HG03095 (cell line): ENCODE data around the gene TAF1B.

Experiments
- ATAC-seq: cut with Tn5 transposase; IDR thresholded peaks from one replicate; pipeline ENCODE4 v1.9.1; 2021; ENCODE audit warnings: moderate library complexity; ENCODE audit not compliant: unreplicated experiment

The TAF1B gene

DNA sequence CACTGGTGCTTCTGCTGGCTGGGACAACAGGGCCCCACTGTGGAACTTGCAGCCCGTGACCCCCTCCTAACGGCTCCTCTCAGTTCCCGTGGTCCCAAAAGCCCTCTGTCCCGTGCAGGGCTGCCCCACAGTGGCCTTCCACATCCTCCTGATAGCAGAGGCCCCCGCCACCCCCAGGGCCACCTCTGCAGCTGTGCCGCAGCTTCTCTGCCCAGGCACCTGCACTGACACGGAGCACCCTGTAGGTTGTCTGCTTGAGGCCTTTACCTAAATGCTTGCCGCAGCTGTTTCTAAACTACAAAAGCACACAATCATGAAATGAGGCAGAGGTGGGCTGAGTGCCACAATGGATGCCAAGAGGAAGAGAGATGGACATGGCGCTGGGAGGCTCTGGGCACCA lies 94.7 kb downstream of the TAF1B start:
- ATAC-seq: no peak

DNA sequence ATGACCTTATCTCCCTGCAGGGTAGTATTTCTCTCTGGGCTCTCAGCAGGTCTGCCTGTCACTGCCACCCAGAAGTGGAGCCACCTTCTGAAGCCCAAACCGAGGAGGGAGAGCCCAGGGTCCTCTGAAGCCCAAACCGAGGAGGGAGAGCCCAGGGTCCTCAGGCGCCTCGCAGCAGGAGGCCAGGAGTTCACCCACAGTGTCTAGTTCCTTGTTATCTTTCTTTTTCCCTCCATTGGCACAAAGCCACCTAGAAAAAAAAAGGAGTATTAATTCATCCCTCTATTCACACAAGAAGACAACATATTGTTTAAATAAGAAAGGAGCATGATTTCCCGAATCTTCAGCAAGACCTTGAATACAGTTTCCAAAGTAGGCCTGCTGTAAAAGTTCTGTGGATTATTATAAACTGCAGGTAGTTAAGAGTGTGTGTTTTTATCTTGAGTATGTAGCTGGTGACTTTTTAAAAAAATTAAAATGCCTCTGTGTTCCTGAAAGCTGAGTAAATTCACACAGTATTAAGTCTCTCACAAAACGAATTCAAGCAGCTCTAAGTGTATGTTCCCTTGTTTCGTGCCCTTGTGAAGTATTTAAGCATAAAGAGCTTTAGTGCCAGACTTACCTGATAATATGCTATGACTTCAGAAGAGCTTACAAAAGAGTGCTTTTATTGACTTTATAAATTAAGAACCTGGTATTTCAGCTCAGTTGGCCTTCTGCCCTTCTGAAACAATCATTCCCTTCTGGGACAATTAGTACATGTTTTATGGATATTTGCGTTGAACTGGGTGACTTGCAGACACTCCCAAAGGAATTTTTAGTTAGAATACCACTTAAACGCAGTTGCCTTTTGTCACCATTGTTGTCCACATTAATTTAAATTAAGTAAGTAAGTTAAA lies 96.6 kb downstream of the TAF1B start:
- no peak for ATAC-seq

DNA sequence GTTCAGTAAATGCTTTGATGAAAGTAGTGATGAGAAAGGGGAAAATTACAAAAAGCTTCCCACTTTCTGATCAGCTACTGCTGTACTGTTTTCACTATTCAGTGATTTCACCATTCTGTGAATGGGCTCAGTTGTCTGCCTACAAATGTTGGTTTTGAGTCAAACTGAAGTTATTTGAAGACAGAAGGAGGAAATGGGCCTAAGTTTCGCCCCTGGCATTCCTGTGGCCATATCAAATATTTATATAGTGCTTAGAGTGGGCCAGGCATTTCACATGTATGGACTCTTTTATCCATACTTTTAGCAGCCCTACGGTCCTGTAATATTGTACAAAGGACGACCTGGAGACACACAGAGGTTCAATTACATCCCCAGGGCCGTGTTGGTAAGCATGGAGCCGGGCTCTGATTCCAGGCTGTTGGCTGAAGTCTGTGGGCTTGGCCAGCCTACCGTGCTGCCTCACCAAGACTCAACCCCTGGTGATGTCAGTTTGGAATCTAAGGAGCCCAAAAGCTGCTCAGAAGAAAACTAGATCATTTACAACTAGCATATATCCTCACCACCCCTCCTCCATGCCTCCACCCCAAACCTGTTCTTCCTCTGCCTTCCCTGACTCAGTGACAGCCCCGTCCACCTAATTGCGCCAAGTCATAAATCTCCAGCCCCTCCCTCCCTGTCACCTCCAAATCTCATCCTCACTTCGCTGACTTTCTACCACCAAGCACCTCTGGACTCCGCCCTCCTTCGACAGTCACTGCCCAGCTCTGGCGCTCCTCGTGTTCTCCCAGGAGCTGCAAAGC lies 98.1 kb downstream of the TAF1B start:
- no peak for ATAC-seq

DNA sequence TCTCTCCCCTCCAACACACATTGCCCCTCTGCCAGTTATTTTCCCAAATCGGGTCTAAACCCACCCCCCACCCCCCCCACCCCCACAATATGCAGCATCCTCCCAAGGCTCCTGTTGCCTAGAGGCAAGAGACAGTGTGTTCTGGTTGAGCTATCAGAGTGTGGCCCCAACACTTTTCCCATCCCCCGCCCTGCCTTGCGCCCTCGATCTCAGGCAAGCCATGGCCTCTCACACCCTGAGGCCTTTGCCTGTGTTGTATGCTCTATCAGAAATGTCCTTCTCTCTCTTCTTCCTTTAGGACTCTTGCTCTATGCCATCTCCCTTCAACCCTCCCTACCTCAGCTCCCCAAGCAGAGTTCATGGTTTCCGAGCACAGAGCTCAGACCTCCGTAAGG lies 98.7 kb downstream of the TAF1B start:
- no peak for ATAC-seq

DNA sequence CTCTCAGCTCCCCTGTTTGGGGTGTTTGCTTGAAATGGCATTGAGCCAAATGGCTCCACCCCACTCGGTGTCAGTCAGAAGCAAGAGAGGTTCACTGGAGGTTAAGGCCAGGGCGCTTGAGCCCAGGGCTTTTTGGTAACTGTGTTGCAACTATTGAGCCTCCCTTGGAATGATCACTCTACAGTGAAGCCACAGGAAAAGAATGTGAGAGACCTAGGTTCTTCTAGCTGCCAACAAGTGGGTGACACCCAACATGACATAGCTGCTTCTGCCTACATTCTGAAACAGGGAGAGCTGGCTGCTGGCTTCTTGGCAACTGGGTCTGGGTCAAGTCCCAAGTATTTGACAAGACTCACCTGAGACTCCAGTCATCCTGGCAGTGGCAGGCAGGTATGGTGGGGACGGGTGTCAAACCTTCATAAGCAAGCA lies 101.1 kb downstream of the TAF1B start:
- no peak for ATAC-seq

DNA sequence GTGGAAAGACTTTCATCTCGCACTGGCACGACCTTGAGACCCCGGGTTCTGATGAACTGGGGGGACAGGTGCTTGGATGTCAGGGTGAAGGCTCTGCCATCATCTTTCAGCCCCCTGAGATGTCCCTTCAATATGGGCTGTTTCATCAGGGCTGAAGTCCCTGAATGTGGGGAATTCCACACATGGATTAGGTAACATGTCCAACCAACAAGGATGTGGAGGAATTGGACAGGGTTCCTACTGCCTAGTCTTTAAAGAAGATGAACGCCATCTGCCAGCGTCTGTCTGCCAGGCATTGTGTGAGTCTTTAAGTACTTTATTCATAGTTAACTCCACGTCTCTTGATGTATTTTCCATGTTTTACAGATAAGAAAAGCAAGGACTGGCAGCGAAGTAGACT lies 102.3 kb downstream of the TAF1B start:
- ATAC-seq: no peak

DNA sequence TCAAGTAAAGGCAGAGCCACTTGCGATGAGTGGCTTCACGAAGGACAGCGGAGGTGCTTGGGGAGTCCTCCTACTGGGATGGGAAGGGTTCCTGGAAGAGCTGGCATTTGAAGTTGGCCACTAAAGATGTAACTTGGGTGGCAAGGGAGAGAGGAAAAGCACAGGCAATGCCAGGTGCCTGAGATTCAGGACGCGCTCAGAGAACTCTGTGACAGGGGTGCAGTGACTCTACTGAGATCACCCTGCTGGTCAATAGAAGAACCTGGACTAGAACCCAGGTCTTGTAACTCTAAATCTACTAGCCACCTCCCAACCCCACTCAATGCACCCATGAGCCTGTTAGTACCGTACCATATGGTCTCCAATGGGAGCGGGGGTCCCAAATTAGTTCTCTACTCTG lies 102.8 kb downstream of the TAF1B start:
- ATAC-seq: no peak

DNA sequence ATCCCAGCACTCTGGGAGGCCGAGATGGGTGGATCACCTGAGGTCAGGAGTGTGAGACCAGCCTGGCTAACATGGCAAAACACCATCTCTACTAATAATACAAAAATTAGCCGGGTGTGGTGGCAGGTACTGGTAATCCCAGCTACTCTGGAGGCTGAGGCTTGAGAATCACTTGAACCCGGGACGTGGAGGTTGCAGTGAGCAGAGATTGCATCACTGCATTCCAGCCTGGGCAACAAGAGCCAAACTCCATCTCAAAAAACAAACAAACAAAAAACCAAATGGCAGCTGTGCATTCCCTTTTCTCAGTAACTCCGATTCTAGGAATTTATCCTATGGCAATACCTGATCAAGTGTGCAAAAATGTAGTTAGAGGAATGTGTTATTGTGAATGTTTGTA lies 103.5 kb downstream of the TAF1B start:
- no peak for ATAC-seq

DNA sequence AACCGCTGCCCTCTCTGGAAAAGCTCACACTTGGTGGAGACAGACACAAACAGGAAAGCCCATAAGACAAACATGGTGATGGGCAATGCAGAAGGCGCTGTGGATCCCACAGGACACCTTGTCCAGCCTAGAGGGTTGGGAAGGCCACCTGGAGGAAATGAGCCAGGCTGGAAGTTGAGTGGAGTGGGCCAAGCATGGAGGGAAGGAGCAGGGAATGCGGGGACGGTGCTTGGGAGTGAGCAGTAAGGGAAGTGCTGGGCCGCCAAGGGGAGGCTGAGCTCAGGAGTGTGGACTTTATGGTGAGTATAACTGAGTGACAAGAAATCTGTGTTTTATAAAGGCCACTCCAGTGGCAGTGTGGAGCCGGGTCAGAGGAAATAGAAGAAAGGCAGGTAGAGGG lies 105.4 kb downstream of the TAF1B start:
- no peak for ATAC-seq

DNA sequence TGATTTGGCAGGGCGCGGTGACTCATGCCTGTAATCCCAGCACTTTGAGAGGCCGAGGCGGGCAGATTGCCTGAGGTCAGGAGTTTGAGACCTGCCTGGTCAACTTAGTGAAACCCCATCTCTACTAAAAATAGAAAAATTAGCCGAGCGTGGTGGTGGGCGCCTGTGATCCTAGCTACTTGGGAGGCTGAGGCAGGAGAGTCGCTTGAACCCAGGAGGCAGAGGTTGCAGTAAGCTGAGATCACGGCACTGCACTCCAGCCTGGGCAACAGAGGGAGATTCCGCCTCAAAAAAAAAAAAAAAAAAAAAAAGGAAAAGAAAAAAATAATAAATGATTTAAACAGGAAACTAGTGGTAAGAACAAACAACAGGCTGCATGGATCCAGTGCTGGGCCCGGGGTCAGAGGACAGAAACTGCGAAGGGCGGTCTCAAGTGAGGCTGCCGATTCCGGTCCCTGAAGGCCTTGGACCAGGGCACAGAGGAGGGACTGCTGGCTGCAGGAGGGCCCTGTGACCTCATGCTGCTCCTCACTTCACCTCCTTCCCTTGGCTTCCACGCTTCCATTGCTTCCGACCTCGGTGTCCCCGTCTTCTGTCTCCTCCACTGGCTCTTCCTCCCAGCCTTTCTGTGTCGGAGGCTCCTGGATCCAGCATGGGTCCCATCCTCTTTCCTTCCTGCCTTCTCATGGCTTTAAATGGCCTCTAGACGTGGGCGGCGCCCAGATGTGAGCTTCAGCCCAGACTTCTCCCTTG lies 106.1 kb downstream of the TAF1B start:
- ATAC-seq: no peak

DNA sequence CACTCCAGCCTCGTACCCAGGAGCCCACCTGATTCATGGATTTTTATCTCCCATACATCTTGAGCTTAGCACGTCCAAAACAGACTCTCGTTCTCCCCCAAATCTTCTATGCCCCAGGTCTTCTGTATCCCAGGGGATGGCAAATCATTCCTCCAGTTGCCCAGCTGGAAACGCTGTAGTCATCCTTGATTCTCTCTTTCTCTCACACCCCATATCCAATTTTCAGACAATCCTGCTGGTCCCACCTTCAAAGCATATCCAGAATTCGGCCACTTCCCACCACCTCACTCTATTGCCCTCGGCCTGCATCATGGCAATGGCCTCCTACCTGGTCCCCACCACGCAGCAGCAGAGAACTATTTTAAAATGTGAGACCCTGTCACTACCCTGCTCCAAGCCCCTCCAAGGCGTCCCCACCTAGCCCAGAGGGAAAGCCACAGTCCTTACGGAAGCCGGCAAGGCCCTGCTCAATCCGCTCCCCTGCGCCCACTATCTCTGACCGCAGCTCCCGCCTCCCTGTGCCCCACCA lies 106.8 kb downstream of the TAF1B start:
- ATAC-seq: no peak

DNA sequence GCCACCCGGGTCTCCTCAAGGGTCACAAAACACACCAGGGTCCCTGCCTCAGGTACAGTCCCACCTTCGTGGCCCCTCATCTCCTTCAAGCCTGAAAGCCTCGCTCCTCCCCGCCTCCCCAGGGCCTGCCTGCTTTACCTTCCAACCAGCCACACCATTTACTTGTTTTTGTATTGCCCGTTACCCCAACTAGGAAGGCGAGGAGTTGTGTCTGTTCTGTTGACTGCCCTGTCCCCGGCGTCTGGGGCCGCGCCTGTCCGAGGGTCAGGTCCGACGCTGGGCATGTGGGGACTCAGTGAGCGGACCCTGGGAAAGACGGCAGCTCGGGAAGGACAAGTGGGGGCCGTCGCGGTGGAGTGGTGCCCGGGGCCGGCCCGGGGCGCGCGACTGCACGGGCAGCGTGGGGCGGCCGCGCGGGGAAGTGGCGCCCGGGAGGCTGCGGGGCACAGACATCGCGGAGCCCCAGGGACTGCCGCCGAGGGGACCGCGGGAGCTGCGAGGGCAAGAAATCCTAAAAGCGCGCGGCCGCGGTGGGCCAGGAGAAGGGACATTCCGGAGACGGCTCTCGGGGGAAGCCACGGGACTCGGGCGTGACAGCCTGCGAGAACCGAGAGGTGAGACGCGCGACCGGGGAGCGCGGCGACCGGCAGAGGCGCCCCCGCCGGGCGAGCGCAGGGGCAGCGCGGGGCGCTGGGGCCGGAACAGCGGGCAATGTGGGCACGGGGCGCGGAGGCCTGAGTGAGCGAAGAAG lies 107.4 kb downstream of the TAF1B start:
- ATAC-seq: peak; percentile 39

DNA sequence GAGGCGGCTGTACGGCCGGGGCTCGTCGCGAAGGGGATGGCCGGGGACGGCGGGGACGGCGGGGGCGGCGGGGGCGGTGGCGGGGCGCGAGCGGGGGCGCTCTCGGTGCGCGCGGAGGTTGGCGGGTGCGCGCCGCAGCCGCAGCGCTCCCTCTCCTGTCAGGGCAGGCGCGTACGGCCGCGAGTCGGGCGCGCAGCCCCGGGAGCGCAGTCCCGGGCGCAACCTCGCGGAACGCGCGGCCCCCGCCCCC lies 107.9 kb downstream of the TAF1B start:
- no peak for ATAC-seq

DNA sequence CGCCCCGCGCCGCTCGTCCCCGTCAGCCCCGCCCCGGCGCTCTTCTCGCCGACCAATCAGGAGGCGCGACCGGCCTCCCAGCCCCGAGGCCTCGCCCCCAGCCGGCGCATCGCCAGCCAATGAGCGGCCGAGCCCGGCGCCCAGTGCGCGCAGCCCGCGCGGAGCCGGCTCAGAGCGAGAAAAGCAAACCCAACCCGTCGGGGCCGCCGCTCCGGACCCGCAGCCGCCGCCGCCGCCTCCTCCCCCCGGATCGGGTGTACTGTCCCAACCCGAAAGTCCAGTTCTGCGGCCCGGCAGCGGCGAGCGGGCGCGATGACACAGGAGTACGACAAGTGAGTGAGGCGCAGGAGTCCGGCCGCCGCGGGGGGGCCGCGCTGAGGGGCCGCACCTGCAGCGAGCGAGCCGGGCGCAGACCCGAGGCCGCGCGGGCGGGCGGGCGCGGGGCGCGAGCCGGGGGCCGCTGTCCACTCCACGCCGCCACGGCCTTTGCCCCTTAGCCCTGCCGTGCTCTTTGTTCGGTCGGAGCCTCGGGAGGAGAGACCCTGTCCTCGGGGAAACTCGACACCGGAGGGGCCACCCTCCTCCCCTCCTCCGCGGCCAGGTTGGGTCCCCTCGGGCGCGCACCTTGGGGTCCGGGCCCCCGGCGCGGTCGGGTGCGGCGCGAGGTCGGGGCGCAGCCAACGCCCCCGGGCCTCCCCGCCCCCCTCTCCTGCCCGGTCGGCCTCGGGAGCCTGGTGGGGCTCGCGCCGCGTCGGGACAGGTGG lies 108.4 kb downstream of the TAF1B start, which contains the start of gene GRHL1:
GRHL1 (plus strand) TSS at position 172 of the 764 bp plus-strand sequence; CDS start at position 313, 141 bp downstream.
- ATAC-seq: peak; percentile 96

DNA sequence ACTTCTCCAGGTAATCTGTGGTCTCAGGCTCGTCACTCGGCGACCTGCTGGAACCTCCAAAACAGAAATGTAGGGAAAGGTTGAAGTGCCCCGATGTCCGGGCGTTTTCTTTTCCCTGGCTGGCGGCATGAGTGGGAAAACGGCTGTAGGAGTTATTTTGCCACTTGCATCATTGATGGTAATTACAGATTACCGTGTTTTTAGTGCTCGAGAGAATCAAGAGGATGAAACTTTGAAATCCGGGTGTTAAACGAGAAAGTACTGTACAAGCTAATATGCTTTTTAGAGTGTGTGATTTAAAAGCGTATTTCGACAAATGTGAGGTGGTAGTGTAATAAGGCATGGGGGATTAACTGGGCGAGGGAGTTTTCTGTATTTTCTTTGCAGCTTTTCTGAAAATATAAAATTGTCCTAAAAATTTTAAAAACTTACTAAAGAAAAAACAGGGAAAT lies 109.0 kb downstream of the TAF1B start:
- no peak for ATAC-seq

DNA sequence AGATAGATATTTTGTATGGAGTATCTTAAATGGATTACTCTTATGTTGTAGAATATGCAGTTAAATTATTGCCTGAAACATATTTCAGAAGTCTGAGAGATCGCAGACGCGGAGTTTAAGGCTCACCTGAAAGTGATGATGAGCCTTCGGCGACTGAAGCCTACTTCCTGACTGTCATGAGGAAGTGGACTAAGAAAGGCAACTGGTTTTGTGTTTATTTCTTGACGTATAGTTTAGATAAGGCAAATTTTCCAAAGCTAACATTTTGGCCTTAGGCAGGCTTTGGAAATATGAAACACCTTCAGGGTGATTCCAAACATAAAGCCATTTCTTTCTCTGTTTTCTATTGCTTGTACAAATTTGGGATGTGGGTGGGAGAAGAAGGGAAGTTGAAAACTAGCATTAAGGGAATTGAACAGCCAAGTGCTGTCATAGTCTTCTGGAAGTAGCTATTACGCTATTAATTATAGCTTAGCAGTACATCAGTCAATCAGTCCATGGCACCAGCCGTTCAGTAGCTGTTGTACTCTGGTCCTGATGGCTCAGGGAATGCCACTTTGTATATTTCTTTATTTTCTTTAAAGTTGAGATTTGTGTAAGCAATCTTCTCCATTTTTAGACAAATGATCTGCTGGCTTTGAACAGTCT lies 109.7 kb downstream of the TAF1B start:
- ATAC-seq: no peak

DNA sequence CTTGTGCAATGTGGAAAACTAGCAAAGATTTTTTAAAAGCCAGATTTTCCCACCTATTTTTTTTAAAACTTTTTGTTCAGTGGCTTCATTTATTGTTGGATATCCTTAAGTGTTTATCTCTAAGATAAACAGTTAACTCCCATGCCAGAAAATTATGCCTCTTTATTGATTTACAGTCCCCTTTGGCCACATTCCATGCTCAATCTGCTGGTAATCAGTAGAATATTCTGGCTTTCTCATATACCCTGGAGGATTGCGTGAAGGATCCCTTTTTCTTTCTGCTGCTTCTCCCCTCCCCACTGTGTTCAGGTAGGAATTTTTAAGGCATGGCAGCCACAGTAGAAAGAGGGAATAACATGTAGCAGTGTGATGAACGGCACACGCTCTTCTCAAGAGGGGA lies 110.9 kb downstream of the TAF1B start:
- no peak for ATAC-seq

DNA sequence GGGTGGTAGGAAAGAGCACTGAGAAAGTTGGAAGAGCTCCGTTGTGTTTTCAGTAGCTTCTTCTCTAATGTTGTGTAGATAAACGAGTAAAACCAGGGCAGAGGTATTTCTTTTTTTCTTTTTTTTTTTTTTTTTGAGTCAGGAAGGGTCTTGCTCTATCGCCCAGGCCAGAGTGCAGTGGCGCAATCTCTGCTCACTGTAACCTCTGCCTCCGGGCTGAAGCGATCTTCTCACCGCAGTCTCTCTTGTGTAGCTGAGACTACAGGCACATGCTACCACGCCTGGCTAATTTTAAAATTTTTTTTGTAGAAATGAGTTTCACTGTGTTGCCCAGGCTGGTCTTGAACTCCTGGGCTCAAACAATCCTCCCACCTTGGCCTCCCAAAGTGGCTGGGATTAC lies 114.8 kb downstream of the TAF1B start:
- ATAC-seq: no peak

DNA sequence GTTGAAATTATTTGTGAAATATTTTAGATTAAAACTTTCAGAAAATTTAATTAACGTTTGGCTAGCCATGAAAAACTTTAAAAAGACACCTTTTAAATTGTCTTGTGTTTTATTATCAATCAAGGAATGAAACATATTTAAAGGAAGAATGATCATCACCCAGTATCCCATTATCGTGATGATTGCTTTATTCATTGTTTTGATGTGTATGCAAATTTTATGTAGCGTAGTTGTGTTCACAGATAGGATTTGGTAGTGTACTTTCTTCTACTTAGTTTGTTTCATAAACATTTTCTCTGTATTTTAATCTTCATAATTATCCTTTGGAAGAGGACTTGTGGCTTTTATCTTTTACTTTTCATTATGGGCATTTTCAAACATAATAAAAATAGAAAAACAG lies 116.0 kb downstream of the TAF1B start:
- ATAC-seq: no peak
